ENCODE measurements around the gene PIK3CG. TPM values are rescaled to one million over a fixed set of nuclear protein-coding genes. Genes with fewer than 3 reads are reported as not detected.
"Not testable (repeated sequence)": the region's sequence is repeated elsewhere in the genome, so short reads cannot be mapped to it uniquely, and the experiment has no call there.

Gene PIK3CG
- total and polyA plus RNA-seq, 10 of the 15 experiments (the other 5 are each of a cell fraction or from before 2014, with no cell fraction given) = 0.79 to 7.6 (median 5.2) TPM

GRCh38 chr7:106848851-106849442 is 16.1 kb upstream of the PIK3CG start:
- H3K4me3 ChIP-seq = no peak overlapping the region
- intact Hi-C loops (cut with micrococcal nuclease; ENCODE audit: unreplicated experiment) = no loop called here
- ChIA-PET RAD21 (ENCODE audit: unreplicated experiment) (interaction anchor here (0.8 kb wide), 1 partner anchor 15 kb away, joined by 3 read pairs; no protein-coding TSS in a partner anchor), POLR2A (no interaction called here), SMC1A (ENCODE audit: uncharacterized antibody, unreplicated experiment) (interaction anchor here (1.0 to 1.1 kb wide), 2 partner anchors 37 to 53 kb away, joined by 3 to 5 read pairs; no protein-coding TSS in a partner anchor), CTCF (interaction anchor here (0.8 to 1.0 kb wide), 2 partner anchors 18 to 74 kb away, joined by 3 read pairs; no protein-coding TSS in a partner anchor)
- no peak overlapping the region for H3K4me2 ChIP-seq (ENCODE audit: control insufficient read depth, insufficient read depth)
- no peak overlapping the region for H2AFZ ChIP-seq (ENCODE audit: control insufficient read depth, low read depth, low read length)
- H3K27ac ChIP-seq (ENCODE audit: control insufficient read depth, insufficient read depth) = no peak overlapping the region
- no peak for FAIRE-seq
- no peak overlapping the region for H3K9ac ChIP-seq (ENCODE audit: control insufficient read depth, insufficient read depth, low read length)
- H3K36me3 ChIP-seq (ENCODE audit: control insufficient read depth in 2 of 2, insufficient read depth in 2 of 2, low read length in 1 of 2) = no peaks in the 10 kb centered on the region
- no peak for ATAC-seq
- no peak for DNase-seq (ENCODE audit: low read depth, low spot score)
- no peaks in the 10 kb centered on the region for H3K4me1 ChIP-seq (ENCODE audit: control insufficient read depth, insufficient read depth, low read length)
- in situ Hi-C loops (cut with MboI) = no loop called here
- no TSS peak for BruUV-seq (replicated peaks)
- peaks cover 0 to 2% of the 10 kb centered on the region in 2 experiments; a peak in 3 of 4 replicates for H3K27me3 ChIP-seq (replicated peaks in 1 of 2; ENCODE audit: control insufficient read depth in 2 of 2, insufficient read depth in 2 of 2, low read length in 1 of 2)
- H4K20me1 ChIP-seq (ENCODE audit: control insufficient read depth, insufficient read depth) = no peaks in the 10 kb centered on the region
- no peaks in the 10 kb centered on the region for H3K79me2 ChIP-seq (ENCODE audit: control insufficient read depth, insufficient read depth, low read length)
- TF ChIP-seq MTA2 (IDR thresholded peaks at IDR 0.05; ENCODE audit: low read depth) (no peak), ETV6 (conservative IDR thresholded peaks at IDR 0.05 in 1 of 2, IDR thresholded peaks at IDR 0.05 in 1 of 2; ENCODE audit: borderline replicate concordance in 1 of 2, low read depth in 1 of 2) (no peak), WRNIP1 (IDR thresholded peaks at IDR 0.05; ENCODE audit: borderline replicate concordance, low read depth, low read length) (no peak), PAX8 (IDR thresholded peaks at IDR 0.05) (no peak), GATAD2B (conservative IDR thresholded peaks at IDR 0.05; ENCODE audit: low read depth) (no peak), NR2C1 (IDR thresholded peaks at IDR 0.05) (no peak), RFX5 (IDR thresholded peaks at IDR 0.05; ENCODE audit: low read depth, low read length) (no peak), IRF3 (IDR thresholded peaks at IDR 0.05) (no peak), TCF7 (IDR thresholded peaks at IDR 0.05; ENCODE audit: borderline replicate concordance) (no peak), HDAC2 (IDR thresholded peaks at IDR 0.05) (no peak), SMC3 (IDR thresholded peaks at IDR 0.05; ENCODE audit: borderline replicate concordance, low read length) (no peak)
- TF ChIP-seq, protein P1, sequence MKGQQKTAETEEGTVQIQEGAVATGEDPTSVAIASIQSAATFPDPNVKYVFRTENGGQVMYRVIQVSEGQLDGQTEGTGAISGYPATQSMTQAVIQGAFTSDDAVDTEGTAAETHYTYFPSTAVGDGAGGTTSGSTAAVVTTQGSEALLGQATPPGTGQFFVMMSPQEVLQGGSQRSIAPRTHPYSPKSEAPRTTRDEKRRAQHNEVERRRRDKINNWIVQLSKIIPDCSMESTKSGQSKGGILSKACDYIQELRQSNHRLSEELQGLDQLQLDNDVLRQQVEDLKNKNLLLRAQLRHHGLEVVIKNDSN (IDR thresholded peaks at IDR 0.05; ENCODE audit: borderline replicate concordance, extremely low read length, insufficient read depth, low read depth, low read length) = no peak
- no peaks in the 10 kb centered on the region for H3K9me3 ChIP-seq (replicated peaks; ENCODE audit: control insufficient read depth, insufficient read depth, low read length)
- 0% methylated on average over 1 of the region's 1 CpG for WGBS (ENCODE audit: insufficient coverage, insufficient replicate concordance, low lambda C conversion rate, missing lambda C conversion rate)

DNA sequence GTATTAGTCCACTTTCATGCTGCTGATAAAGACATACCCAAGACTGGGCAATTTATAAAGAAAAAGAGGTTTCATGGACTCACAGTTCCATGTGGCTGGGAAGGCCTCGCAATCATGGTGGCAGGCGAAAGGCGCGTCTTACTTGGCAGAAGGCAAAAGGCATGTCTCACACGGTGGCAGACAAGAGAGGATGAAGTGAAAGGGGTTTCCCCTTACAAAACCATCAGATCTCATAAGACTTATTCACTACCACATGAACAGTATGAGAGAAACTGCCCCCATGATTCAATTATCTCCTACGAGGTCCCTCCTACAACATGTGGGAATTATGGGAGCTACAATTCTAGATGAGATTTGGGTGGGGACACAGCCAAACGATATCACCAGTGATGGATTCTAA is 13.4 kb upstream of the PIK3CG start:
- ATAC-seq; H3K4me2 ChIP-seq (ENCODE audit: control insufficient read depth, insufficient read depth); H3K36me3 ChIP-seq (ENCODE audit: control insufficient read depth in 2 of 2, insufficient read depth in 2 of 2, low read length in 1 of 2); CTCF ChIA-PET; H3K27me3 ChIP-seq (replicated peaks in 1 of 2; ENCODE audit: control insufficient read depth in 2 of 2, insufficient read depth in 2 of 2, low read length in 1 of 2); FAIRE-seq; RAD21 ChIA-PET (ENCODE audit: unreplicated experiment); in situ Hi-C loops (cut with MboI); H3K27ac ChIP-seq (ENCODE audit: control insufficient read depth, insufficient read depth); H3K4me1 ChIP-seq (ENCODE audit: control insufficient read depth, insufficient read depth, low read length); SMC1A ChIA-PET (ENCODE audit: uncharacterized antibody, unreplicated experiment); H3K9ac ChIP-seq (ENCODE audit: control insufficient read depth, insufficient read depth, low read length); H3K79me2 ChIP-seq (ENCODE audit: control insufficient read depth, insufficient read depth, low read length); BruUV-seq (replicated peaks); H3K4me3 ChIP-seq; H4K20me1 ChIP-seq (ENCODE audit: control insufficient read depth, insufficient read depth); H3K9me3 ChIP-seq (replicated peaks; ENCODE audit: control insufficient read depth, insufficient read depth, low read length); DNase-seq (ENCODE audit: low read depth, low spot score); H2AFZ ChIP-seq (ENCODE audit: control insufficient read depth, low read depth, low read length); intact Hi-C loops (cut with micrococcal nuclease; ENCODE audit: unreplicated experiment); POLR2A ChIA-PET: not testable (repeated sequence)
- 45% methylated on average over 7 of the region's 7 CpGs for WGBS (ENCODE audit: insufficient coverage, insufficient replicate concordance, low lambda C conversion rate, missing lambda C conversion rate)
